IPS-NIHi11 (cell line): ENCODE measurements around the gene GSTM5.
"Not testable (repeated sequence)": the region's sequence is repeated elsewhere in the genome, so short reads cannot be mapped to it uniquely, and the experiment has no call there.

Source experiments
- DNase-seq: peaks from one replicate; pipeline ENCODE4 v3.0.0; 2012; ENCODE audit warnings: mixed read lengths, low spot score

GSTM5 gene

DNA sequence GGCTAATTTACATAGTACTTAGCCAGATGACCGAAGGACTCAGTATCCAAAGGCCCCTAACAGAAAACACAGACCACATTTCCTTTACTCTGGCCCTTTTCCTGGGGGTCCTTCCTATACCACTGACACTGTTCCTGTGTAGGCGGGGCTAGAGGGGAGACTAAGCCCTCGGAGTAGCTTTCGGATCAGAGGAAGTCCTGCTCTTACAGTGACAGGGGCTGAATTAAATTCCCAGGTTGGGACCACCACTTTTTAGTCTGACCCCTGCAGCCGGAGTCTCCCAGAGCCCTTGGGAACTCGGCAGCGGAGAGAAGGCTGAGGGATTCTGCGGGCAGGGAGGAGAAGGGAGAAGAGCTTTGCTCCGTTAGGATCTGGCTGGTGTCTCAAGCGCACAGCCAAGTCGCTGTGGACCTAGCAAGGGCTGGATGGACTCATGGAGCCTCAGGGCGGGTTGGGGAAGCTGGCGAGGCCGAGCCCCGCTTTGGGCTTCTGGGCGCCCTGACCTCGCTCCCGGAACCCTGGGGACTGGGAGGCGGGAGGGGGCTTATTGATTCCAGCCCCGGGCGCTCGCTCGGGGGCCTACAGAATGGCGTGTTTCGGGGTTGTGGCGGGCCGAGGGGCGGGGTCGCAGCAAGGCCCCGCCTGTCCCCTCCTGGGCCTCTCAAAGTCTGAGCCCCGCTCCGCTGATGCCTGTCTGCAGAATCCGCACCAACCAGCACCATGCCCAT lies at the start of gene GSTM5:
Gene GSTM5 (plus strand): TSS at position 659 of the 728 bp plus-strand sequence. CDS start 62 bp downstream, at position 721.
- peak; percentile 2 for DNase-seq

- no peak for DNase-seq
These were observed 47.4 kb upstream of the GSTM5 start for GRCh38 chr1:109664671-109665070.

GRCh38 chr1:109667452-109668122 lies 44.5 kb upstream of the GSTM5 start, which contains the start of gene GSTM2:
TSS of gene GSTM2 (plus strand) at chr1:109668057. CDS start at chr1:109668116, 59 bp downstream.
- DNase-seq = peak; percentile 92

DNA sequence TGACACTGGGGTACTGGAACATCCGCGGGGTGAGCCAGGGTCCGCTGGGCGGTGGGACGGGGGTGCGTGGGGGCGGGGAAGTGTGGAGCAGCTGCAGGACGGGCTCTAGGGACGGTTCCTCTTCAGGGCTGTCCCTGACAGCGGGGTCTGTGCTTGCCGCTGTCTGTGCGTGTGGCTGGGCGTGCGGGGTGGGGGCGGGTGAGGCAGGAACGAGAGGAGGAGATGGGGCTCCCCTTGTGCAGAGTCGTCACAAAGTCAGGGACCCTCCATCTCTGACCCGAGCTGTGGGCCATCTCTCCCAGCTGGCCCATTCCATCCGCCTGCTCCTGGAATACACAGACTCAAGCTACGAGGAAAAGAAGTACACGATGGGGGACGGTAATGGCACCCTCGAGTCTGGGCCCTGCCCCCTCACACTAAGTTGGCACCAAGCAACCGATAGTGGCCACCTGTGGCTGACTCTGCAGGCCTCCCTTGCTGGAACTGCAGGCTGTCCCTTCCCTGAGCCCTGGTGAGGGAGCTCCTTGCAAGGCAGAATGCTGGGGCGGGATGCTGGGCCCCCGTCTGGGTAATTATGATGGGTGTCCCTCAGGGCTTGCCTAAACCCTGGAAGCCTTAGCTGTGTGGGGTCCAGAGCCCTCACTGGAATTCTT lies 43.8 kb upstream of the GSTM5 start:
- no peak for DNase-seq

GRCh38 chr1:109669246-109669948 lies 42.7 kb upstream of the GSTM5 start:
- DNase-seq = no peak

- DNase-seq = not testable (repeated sequence)
These were observed 42.1 kb upstream of the GSTM5 start for GRCh38 chr1:109669949-109670302.

DNA sequence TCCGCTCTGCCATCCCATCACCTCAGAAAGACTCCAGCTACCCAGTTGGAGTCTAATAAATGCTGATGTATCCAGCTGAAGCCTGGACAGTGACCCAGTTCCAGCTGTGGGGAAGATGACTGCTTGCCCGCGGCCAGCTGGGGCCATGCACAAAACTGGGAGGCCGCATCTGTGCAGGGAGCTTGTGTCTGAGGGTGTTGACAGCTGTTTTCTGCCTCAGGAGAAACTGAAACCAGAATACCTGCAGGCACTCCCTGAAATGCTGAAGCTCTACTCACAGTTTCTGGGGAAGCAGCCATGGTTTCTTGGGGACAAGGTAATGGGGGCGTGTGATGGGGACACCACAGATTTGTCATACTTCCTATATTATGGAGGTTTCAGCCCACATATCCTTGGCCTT lies 41.0 kb upstream of the GSTM5 start:
- no peak for DNase-seq

- not testable (repeated sequence) for DNase-seq
These were observed 38.2 kb upstream of the GSTM5 start for GRCh38 chr1:109673861-109674260.

DNA sequence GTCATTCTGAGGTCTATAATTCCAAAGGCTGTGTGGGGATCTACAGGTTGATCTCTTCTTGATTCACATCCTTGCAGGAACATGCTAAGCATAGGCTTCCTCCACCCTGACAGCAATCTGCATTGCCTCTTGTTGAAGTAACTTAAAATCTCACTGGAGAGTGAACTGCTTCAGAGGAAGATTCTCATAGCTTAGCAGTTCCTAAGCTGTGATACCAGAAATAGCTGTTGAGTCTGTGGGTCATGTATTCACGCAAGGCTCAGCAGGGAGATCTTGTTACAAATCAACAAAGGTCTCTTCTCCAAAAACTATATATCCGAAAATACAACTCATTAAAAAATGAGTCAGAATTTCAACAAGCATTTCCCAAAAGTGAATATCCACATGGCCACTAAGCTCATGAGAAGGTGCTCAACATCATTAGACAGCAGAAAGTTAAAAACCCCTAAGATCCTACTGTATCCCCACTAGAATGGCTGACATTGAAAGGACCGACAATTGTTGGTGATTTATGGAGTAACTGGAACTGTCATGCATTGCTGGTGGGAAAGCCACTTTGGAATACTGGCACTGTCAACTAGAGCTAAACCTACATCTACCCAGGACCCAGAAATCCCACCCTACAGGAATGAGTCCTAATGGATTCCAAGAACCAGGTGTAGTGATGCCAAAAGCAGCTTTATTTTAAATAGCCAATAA lies 35.2 kb upstream of the GSTM5 start:
- DNase-seq = not testable (repeated sequence)

DNA sequence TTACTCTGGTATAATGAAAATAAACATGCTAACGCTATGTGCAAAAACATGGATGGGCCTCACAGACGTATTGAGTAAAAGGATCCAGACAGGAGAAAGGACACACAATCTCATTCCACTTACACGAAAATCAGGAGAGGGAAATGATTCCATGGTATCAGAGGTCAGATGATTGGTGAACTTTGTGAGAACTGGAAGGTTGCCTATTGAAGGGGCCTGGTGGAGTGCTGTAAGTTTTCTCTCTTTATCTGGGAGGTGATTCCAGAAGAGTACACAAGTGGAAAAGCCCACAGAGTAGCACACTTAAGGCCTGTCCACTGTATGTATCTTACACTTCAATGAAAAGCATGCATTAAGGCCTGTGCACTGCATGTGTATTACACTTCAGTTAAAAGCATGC lies 34.6 kb upstream of the GSTM5 start:
- no peak for DNase-seq

DNA sequence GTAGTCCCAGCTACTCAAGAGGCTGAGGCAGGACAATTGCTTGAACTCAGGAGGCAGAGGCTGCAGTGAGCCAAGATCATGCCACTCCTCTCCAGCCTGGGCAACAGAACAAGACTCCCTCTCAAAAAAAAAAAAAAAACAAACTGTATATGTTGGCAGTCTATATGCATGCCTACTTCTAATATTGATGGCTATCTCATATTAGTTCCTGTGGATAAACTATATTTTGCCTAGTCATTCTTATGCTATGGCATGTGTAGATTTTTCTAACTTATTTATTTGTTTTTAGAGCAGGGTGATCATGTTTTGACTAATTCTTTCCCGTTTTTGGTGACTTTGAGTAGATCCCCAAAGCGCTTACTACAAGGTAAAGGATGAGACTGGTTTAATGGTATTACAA lies 33.4 kb upstream of the GSTM5 start:
- DNase-seq = not testable (repeated sequence)

DNA sequence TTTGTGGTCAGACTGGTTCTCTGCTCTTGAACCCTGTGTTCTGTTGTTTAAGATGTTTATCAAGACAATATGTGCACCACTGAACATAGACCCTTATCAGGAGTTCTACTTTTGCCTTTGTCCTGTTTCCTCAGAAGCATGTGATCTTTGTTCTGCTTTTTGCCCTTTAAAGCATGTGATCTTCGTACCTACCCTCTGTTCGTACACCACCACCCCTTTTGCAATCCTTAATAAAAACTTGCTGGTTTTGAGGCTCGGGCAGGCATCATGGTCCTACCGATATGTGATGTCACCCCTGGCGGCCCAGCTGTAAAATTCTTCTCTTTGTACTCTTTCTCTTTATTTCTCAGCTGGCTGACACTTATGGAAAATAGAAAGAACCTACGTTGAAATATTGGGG lies 27.3 kb upstream of the GSTM5 start:
- not testable (repeated sequence) for DNase-seq

GRCh38 chr1:109685399-109685798 lies 26.7 kb upstream of the GSTM5 start:
- DNase-seq = not testable (repeated sequence)

DNA sequence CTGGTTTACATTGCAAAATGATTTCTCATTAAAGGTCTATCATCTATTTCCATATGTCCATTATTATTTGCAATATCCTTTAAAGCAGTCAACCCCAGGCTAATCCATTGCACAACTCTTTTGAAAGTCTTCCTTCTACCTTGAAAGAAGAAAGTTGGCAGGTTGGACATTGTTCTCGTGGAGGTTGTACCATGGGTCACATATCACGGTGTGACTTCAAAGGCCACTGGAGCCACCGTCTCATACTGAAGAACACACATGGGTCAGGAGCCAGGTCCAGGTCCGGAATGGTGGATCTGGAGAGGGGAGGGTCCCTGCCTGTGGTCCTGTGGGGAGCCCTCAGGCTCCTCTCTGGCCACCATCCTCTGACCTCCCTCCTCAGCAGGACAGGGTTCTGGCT lies 26.2 kb upstream of the GSTM5 start:
- DNase-seq = not testable (repeated sequence)

GRCh38 chr1:109687109-109687508 lies 24.9 kb upstream of the GSTM5 start:
- DNase-seq = not testable (repeated sequence)

DNA sequence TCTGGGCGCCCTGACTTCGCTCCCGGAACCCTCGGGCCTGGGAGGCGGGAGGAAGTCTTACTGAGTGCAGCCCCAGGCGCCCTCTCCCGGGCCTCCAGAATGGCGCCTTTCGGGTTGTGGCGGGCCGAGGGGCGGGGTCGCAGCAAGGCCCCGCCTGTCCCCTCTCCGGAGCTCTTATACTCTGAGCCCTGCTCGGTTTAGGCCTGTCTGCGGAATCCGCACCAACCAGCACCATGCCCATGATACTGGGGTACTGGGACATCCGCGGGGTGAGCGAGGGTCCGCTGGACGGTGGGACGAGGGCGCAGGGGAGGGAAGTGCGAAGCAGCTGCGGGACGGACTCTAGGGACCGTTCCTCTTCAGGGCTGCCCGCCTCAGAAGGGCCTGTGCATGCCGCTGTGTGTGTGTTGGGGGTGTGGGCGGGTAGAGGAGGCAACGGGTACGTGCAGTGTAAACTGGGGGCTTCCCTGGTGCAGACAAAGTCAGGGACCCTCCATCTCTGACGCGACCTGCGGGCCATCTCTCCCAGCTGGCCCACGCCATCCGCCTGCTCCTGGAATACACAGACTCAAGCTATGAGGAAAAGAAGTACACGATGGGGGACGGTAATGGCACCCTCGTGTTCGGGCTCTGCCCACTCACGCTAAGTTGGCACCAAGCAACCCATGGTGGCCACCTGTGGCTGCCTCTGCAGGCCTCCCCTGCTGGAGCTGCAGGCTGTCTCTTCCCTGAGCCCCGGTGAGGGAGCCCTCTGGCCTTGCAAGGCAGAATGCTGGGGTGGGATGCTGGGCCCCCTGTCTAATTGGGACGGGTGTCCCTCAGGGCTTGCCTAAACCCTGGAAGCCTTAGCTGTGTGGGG lies 24.2 kb upstream of the GSTM5 start, which contains the start of gene GSTM1:
Gene GSTM1 (plus strand): TSS at position 177 of the 859 bp plus-strand sequence. CDS start 57 bp downstream, at position 234.
- no peak for DNase-seq

- DNase-seq = no peak
These were observed 22.1 kb upstream of the GSTM5 start for GRCh38 chr1:109689844-109690405.

GRCh38 chr1:109691759-109692158 lies 20.3 kb upstream of the GSTM5 start:
- no peak for DNase-seq

DNA sequence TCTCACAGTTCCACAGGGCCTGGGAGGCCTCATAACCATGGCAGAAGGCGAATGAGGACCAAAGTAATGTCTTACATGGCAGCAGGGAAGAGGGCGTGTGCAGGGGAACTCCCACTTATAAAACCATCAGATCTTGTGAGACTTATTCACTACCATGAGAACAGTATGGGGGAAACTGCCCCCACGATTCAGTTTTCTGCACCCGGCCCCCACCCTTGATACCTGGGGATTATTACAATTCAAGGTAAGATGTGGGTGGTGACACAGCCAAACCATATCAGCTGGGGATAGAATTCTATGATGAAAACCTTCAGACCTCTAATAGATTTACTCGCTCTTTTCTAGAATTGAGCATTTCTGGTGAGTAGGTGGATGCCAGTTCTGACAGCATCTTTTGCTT lies 17.7 kb upstream of the GSTM5 start:
- not testable (repeated sequence) for DNase-seq

DNA sequence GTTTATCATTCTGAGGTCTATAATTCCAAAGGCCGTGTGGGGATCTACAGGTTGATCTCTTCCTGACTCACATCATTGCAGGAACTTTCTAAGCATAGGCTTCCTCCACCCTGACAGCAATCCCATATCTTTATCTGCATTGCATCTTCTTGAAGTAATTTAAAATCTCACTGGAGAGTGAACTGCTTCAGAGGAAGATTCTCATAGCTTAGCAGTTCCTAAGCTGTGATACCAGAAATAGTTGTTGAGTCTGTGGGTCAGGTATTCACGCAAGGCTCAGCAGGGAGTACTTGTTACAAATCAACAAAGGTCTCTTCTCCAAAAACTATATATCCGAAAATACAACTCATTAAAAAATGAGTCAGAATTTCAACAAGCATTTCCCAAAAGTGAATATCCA lies 16.9 kb upstream of the GSTM5 start:
- DNase-seq = not testable (repeated sequence)
